ENCODE results near the gene TMEM259.
"Not testable (repeated sequence)": the region's sequence is repeated elsewhere in the genome, so short reads cannot be mapped to it uniquely, and the experiment has no call there.

TMEM259 gene

GRCh38 chr19:1039646-1040475 lies 18.9 kb upstream of the TMEM259 start, which contains the start of gene ABCA7:
TSS of gene ABCA7 (plus strand) at chr19:1040107. CDS start at chr19:1041362, 1,255 bp downstream.
- peak; percentile 99 for DNase-seq (ENCODE audit: low spot score)

- DNase-seq (ENCODE audit: low spot score) = no peak
Measured at GRCh38 chr19:1038978-1039645, 18.2 kb upstream of the TMEM259 start.

DNA sequence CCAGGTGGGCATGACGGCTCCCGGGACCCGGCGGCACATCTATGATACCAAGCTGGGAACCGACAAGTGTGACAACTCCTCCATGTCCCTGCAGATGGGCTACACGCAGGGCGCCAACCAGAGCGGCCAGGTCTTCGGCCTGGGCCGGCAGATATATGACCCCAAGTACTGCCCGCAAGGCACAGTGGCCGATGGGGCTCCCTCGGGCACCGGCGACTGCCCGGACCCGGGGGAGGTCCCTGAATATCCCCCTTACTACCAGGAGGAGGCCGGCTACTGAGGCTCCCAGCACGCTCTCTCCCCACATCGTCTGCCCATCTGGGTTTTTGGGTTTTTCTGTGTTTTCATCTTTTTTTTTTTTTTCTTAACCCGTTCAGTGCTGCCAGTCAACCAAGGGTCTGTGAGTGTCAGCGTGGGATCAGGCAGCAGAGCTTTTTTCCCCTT lies 16.7 kb upstream of the TMEM259 start:
- no peak for DNase-seq (ENCODE audit: low spot score)

DNA sequence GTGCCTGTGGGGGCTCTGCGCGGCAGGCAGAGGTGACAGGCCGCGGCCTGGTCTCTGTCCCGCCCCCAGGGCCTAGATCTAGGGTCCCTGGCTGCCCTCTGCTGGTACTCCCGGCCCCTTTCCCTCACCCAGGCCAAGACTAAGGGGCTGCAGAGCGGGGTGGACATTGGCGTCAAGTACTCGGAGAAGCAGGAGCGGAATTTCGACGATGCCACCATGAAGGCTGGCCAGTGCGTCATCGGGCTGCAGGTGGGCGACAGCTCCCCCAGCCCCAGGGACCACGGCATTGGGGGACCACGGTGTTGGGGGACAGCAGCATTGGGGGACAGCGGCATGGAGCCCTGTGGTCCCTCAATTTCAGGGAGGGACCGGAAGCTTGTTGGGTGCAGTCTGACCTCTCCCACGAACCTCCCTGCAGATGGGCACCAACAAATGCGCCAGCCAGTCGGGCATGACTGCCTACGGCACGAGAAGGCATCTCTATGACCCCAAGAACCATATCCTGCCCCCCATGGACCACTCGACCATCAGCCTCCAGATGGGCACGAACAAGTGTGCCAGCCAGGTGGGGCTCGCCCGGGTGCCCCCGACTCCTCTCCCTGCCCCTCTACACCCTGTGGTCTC lies 15.2 kb upstream of the TMEM259 start:
- DNase-seq (ENCODE audit: low spot score) = no peak

DNA sequence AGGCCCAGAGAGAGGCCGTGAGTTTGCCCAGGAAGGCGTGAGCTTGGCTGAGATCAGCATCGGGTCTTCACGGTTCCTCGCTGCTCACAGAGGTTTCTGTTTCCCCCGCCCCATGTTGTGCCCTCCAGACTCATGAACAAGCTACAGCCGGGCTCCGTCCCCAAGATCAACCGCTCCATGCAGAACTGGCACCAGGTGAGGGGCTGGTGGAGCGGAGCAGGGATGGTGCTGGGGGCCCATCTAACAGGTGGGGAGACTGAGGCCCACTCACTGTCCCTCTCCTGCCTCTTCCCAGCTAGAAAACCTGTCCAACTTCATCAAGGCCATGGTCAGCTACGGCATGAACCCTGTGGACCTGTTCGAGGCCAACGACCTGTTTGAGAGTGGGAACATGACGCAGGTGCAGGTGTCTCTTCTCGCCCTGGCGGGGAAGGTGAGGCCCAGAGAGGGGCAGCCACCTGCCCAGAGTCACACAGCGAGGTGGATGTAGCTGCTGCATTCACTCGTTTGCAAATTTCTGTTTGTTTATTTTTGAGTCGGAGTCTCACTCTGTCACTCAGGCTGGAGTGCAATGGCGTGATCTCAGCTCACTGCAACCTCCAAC lies 11.4 kb upstream of the TMEM259 start:
- DNase-seq (ENCODE audit: low spot score) = no peak

- DNase-seq (ENCODE audit: low spot score) = no peak
Measured at GRCh38 chr19:1028062-1028926, 7.4 kb upstream of the TMEM259 start.

GRCh38 chr19:1027650-1028061 lies 6.7 kb upstream of the TMEM259 start:
- no peak for DNase-seq (ENCODE audit: low spot score)

DNA sequence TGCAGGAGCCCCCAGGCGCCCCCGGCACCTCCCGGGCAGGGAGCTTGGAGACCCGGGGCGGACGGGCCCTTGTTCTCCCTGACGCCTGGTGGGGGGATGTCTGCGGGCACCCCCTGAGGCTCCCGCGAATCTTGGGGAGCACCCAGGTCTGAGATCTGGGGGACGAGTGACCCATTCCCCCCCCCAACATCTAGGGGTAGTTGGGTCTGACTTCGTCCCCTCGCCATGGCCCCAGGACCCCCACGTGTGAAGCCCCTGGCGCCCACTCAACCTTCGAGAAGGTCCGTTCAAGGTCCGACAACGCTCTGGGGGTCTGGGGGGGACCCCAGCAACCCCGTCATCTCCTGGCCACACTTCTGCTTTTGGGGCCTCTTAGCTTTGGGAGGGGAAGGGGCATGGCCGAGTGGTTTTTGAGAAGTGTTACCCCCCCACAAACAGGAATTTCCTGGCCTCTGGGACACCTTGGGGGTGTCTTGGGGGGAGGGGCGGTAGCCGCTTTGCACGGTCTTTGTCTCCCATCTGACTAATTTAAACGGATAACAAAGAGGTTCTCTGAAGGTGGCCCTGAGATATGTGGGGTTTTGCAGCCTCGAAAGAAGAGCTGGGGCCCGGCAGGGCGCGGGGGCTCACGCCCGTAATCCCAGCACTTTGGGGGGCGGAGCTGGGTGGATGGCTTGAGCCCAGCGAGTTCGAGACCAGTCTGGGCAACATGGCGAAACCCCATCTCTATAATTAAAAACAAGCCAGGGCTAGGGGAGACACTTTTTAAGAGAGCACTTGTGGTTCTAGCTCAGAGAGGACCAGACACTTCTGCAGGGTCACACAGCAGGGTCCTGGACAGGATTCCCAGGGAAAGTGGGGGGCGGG lies 6.1 kb upstream of the TMEM259 start:
- DNase-seq (ENCODE audit: low spot score) = no peak

DNA sequence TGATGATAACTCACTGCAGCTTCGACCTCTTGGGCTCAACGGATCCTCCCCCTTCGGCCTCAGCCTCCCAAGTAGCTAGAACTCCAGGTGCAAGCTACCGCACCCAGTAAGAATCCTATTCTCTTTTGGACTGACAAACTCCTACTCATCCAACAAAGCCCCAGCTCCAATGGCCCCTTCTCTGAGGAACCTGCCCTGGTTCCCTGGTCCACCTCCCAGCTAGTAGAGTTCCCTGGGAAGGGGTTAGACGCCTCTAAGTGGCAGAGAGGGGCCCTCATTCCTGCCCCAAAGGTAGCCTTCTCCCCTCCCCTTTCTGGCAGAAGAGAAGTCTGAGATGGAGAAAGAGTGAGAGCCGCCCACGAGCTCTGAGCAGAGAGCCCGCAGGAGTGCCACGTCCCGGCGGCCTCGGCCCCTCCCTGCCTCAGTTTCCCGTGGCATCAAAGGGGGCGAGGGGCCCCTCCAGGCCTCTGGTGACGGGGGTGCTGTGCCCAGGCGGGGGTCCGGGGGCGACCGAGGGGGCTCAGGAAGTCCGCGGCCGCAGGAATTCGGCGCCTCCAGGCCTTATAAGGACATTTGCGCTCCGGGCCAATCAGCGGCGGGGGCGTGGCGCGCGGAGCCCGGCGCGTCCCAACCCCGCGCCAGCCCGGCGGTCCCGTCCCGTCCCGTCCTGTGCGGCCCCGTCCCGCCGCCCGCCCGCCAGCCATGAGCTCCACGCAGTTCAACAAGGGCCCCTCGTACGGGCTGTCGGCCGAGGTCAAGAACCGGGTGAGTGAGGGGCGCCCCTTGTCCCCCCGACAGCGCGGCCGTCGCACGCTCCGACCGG lies 5.2 kb upstream of the TMEM259 start, which contains the start of gene CNN2:
TSS of gene CNN2 (plus strand) at position 649 of the 823 bp plus-strand sequence. CDS start at position 703, 54 bp downstream.
- DNase-seq (ENCODE audit: low spot score) = peak; percentile 56

DNA sequence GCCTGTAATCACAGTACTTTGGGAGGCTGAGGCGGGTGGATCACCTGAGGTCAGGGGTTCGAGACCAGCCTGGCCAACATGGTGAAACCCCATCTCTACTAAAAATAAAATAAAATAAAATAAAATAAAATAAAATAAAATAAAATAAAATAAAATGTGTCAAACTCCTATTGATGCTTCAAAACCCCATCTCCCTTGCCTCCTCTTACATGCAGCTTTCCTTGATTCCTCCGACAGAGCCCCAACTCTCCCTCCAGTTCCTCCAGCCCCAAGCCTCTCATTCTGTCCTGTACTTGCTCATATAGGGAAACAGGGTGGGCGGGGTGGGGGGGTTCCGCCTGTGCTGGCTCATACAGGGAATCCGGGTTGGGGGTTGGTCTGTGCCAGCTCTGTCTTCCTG lies 4.2 kb upstream of the TMEM259 start:
- not testable (repeated sequence) for DNase-seq (ENCODE audit: low spot score)

DNA sequence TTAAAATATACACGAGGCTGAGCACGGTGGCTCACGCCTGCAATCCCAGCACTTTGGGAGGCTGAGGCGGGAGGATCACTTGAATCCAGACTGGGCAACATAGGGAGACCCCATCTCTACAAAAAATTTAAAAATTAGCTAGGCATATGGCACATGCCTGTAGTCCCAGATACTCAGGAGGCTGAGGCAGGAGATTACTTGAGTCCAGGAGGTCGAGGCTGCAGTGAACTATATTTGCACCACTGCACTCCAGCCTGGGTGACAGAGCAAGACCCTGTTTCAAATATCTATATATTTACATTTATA lies 2.9 kb upstream of the TMEM259 start:
- not testable (repeated sequence) for DNase-seq (ENCODE audit: low spot score)

DNA sequence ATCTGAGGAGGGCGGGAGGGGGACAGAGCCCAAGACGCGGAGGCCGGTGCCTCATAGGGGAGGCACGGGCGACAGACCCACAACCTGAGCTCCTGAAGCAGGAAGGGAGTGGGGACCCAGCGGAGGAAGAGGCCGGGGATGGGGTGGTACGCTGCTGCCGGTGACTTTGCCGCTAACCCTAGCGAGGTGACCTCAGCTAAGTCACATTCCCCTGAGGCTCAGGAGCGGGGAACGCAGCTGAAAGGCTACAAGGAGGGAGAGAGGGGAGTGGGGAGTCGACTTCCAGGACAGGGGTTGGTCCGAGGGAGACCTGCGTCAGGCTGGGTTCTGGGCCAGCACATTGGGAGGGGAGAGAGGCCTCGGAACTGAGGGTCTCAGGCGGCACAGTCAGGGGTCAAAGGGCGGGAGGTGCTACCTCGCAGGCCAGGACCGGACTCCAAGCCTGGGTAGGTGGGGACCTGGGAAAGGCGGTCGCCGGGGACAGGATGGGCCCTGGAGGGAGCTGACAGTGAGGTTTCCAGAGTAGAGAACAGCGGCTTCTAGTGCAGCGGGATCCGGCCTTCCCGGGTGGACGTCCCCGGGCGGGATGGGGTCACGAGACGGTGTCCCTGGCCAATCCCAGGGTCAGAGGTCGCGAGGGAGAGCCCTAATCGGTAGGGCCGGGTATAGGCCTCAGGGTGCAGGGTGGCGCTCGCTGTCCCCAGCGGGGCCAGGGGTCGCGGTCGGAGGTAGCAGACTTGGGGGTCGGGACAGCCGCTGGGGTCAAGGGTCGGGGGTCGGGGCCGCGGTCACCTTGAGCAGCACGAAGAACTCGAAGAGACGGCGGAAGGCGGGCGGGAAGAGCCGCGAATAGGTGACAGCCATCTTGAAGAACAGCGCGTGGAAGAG lies 699 bp downstream of the TMEM259 start:
- no peak for DNase-seq (ENCODE audit: low spot score)

DNA sequence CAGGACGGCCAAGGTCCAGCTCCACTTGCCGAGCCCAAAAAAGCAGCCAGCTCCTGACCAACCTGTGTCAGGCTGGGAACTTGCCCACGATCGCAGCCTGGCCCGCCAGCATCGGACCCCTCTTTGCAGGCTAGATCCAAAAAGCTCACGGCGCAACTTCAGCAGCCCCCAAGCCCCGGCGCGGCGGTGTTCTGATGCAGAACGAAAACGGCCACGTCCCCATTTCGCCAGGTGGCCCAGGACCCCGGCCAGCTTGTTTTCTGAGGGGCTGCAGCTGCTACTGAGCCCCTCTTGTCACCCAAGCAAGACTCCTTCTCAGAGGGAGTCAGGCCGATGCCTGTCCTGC lies 1.3 kb downstream of the TMEM259 start:
- no peak for DNase-seq (ENCODE audit: low spot score)

DNA sequence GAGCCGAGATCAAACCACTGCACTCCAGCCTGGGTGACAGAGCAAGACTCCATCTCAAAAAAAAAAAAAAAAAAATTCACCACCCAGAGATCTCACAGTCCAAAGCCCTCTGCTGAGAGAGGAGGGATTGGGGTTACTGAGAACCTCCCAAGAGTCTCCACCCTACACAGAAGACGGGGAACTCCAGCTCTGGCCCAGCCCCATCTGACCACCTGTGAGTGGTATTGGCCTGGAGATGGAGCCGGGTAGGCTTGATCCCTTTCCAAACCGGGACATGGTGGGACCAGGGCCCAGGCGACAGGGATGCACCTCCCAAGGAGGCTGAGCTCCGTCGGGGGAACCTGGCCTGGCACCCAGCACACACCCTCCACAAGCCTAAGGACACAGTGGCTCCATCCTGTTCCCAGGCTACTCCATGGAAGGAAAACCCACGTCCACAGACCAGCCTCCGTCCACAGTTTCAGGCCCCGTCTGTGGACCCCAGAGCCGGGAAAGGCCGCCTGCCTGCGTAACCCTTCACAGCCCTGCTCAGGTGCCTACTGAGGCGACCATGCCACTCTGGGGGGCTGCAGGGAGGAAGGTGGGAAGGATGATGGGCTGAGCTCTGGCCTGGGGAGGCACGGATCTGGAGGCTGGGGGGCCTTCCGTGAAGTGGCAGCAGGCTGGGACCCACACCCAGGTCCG lies 1.8 kb downstream of the TMEM259 start:
- no peak for DNase-seq (ENCODE audit: low spot score)

DNA sequence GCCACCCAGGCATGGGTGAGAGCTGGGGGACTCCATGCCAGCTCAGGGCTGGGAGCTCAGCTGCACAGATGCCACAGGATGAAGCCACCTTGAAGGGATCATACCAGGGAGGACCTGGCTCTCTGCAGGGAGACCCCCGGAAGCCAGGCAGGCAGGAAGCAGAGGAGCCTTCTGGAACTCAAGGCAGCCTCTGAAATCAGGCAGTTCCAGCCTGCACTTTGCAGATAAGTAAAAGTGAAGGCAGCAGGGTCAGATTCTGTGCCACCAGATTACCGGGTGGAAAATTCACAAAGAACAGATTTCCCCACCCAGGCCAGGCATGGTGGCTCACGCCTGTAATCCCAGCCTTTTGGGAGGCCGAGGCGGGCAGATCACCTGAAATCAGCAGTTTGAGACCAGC lies 2.5 kb downstream of the TMEM259 start:
- DNase-seq (ENCODE audit: low spot score) = peak; percentile 44

GRCh38 chr19:1017906-1018305 lies 3.0 kb downstream of the TMEM259 start:
- DNase-seq (ENCODE audit: low spot score) = no peak

GRCh38 chr19:1017115-1017905 lies 3.6 kb downstream of the TMEM259 start:
- DNase-seq (ENCODE audit: low spot score) = no peak

Measured in hematopoietic multipotent progenitor cell treated with erythropoietin and hydrocortisone succinate and interleukin-3 and kit ligand, for 15 days (in vitro differentiated cells).